Gastrocnemius medialis (tissue), 4 donors: ENCODE measurements around the gene OSCP1. TPM values are rescaled to one million over a fixed set of nuclear protein-coding genes. Genes with fewer than 3 reads are reported as not detected.

Experiments
- ATAC-seq, 2 donors: fragments of 150-250 bp; one replicate each; pipeline ENCODE4 v1.9.1; 2016
- DNase-seq, 2 donors: peaks; one replicate each; pipeline ENCODE4 v3.0.0-alpha.2; 2019
- H3K27ac ChIP-seq, 4 donors: fragments of 200-600 bp; sonication (generic); 1 replicate in 1 of 4; 2 replicates in 3 of 4; pipeline ENCODE4 v1.5.1; 2016 to 2018; ENCODE audit warnings: mild to moderate bottlenecking in 2 of 4, moderate library complexity in 1 of 4
- H3K27me3 ChIP-seq, 3 donors: fragments of 200-600 bp; sonication (generic) in 2 of 3; 1 replicate in 1 of 3; 2 replicates in 2 of 3; pipeline versions ENCODE4 v1.5.1 to v1.6.0; 2016 to 2019; ENCODE audit warnings: mild to moderate bottlenecking in 1 of 3, moderate library complexity in 1 of 3
- H3K36me3 ChIP-seq, 2 donors: fragments of 200-600 bp; sonication (generic) in 1 of 2; one replicate each; pipeline ENCODE4 v1.5.1; 2017 to 2018
- H3K4me1 ChIP-seq, 2 donors: fragments of 200-600 bp; sonication (generic) in 1 of 2; one replicate each; pipeline ENCODE4 v1.5.1; 2016 to 2017; ENCODE audit warnings: mild to moderate bottlenecking in 2 of 2
- H3K4me3 ChIP-seq, 4 donors: fragments of 200-600 bp; sonication (generic) in 3 of 4; 1 replicate in 1 of 4; 2 replicates in 3 of 4; pipeline ENCODE4 v1.5.1; 2016 to 2019; ENCODE audit warnings: mild to moderate bottlenecking in 2 of 4
- H3K9me3 ChIP-seq, 3 donors: fragments of 200-600 bp; sonication (generic) in 2 of 3; 1 replicate in 1 of 3; 2 replicates in 2 of 3; pipeline ENCODE4 v1.5.1; 2016 to 2019
- CTCF ChIP-seq, 5 experiments: fragments of 450-650 bp in 3 of 5; fragments of 200-600 bp in 2 of 5; sonication (generic) in 2 of 5; IDR thresholded peaks in 4 of 5; conservative IDR thresholded peaks in 1 of 5; 1 replicate in 4 of 5; 2 replicates in 1 of 5; pipeline ENCODE4 v1.5.1; 2016 to 2019; ENCODE audit warnings: antibody characterized with exemption in 5 of 5, mild to moderate bottlenecking in 3 of 5, moderate library complexity in 3 of 5
- POLR2A ChIP-seq, 2 donors: fragments of 450-650 bp; IDR thresholded peaks; one replicate each; pipeline ENCODE4 v1.6.1; 2017; ENCODE audit warnings: antibody characterized with exemption in 2 of 2, mild to moderate bottlenecking in 2 of 2, moderate library complexity in 2 of 2
- in situ Hi-C, 4 donors: fragments of 200-750 bp; cut with MboI; loops; one replicate each; pipeline versions ENCODE4 v1.15.0 to v1.8.0; 2017; ENCODE audit warnings: low sequenced_read_pairs in 4 of 4
- intact Hi-C: fragments of 100-400 bp; cut with DNase I; formaldehyde crosslinking; loops from one replicate; pipeline ENCODE4 v1.15.1; 2023; ENCODE audit warnings: low total_unique reads
- total RNA-seq, 4 donors: library from RNA; depleted of rRNA; stranded (reverse); fragments of >200 nt; gene quantifications; one replicate each; pipeline versions ENCODE4 v1.1.0 to v1.2.3, GENCODE V29; 2016

The OSCP1 gene
- total RNA-seq, 4 donors from 2014 or later: 3.3 to 6.7 (median 4.7) TPM

- Histone ChIP-seq H3K36me3 (peaks cover 0 to 73% of the 10 kb centered on the region in 2 donors), H3K9me3 (no peaks in the 10 kb centered on the region), H3K4me1 (peaks cover 5 to 6% of the 10 kb centered on the region in 2 donors), H3K4me3 (no peak overlapping the region), H3K27me3 (no peaks in the 10 kb centered on the region), H3K27ac (no peak overlapping the region)
- ATAC-seq: no peak
- in situ Hi-C loops: no loop called here
- intact Hi-C loops: no loop called here
- DNase-seq: no peak
- TF ChIP-seq POLR2A (IDR thresholded peaks at IDR 0.05) (no peak), CTCF (IDR thresholded peaks at IDR 0.05 in 4 of 5, conservative IDR thresholded peaks at IDR 0.05 in 1 of 5) (no peak)
Measured at GRCh38 chr1:36457691-36458090, 7.4 kb upstream of the OSCP1 start.

- Histone ChIP-seq H3K36me3 (peaks cover 0 to 72% of the 10 kb centered on the region in 2 donors), H3K9me3 (no peaks in the 10 kb centered on the region), H3K27me3 (no peaks in the 10 kb centered on the region), H3K4me1 (peaks cover 0 to 3% of the 10 kb centered on the region in 2 donors), H3K27ac (no peak overlapping the region), H3K4me3 (no peak overlapping the region)
- DNase-seq (no peak), ATAC-seq (no peak)
- intact Hi-C loops: no loop called here
- TF ChIP-seq CTCF (IDR thresholded peaks at IDR 0.05 in 4 of 5, conservative IDR thresholded peaks at IDR 0.05 in 1 of 5): no peak
- TF ChIP-seq POLR2A (IDR thresholded peaks at IDR 0.05): no peak
- in situ Hi-C loops: no loop called here
Measured at GRCh38 chr1:36456391-36456928, 6.2 kb upstream of the OSCP1 start.

- TF ChIP-seq POLR2A (IDR thresholded peaks at IDR 0.05) (no peak), CTCF (IDR thresholded peaks at IDR 0.05 in 4 of 5, conservative IDR thresholded peaks at IDR 0.05 in 1 of 5) (no peak)
- in situ Hi-C loops (no loop called here), intact Hi-C loops (no loop called here)
- Histone ChIP-seq H3K27ac (no peak overlapping the region), H3K4me3 (no peak overlapping the region), H3K4me1 (peaks cover 0 to 11% of the 10 kb centered on the region in 2 donors), H3K9me3 (no peaks in the 10 kb centered on the region), H3K27me3 (no peaks in the 10 kb centered on the region), H3K36me3 (peaks cover 0 to 61% of the 10 kb centered on the region in 2 donors)
- DNase-seq: no peak
- ATAC-seq: no peak
Measured at GRCh38 chr1:36455386-36455785, 5.1 kb upstream of the OSCP1 start.

GRCh38 chr1:36453600-36454388 lies 3.5 kb upstream of the OSCP1 start:
- H3K36me3 ChIP-seq: peaks cover 0 to 48% of the 10 kb centered on the region in 2 donors
- no peak for ATAC-seq
- intact Hi-C loops: no loop called here
- no peak for DNase-seq
- H3K27me3 ChIP-seq: no peaks in the 10 kb centered on the region
- H3K27ac ChIP-seq: no peak overlapping the region
- H3K4me3 ChIP-seq: no peak overlapping the region
- in situ Hi-C loops: no loop called here
- TF ChIP-seq CTCF (IDR thresholded peaks at IDR 0.05 in 4 of 5, conservative IDR thresholded peaks at IDR 0.05 in 1 of 5) (no peak), POLR2A (IDR thresholded peaks at IDR 0.05) (no peak)
- H3K4me1 ChIP-seq: peaks cover 5 to 11% of the 10 kb centered on the region in 2 donors
- no peaks in the 10 kb centered on the region for H3K9me3 ChIP-seq
